ENCODE results near the gene INPP4B. TPM values are rescaled to one million over a fixed set of nuclear protein-coding genes. Genes with fewer than 3 reads are reported as not detected.
A peak's percentile ranks its signal among the peaks of the same experiment; 100 is the strongest.

The INPP4B gene
- total RNA-seq, 1 experiment from 2014 or later = 16.1 TPM

- peak; percentile 7 for DNase-seq (ENCODE audit: low read depth)
Observed at GRCh38 chr4:142238589-142238988, 607.5 kb downstream of the INPP4B start.

DNA sequence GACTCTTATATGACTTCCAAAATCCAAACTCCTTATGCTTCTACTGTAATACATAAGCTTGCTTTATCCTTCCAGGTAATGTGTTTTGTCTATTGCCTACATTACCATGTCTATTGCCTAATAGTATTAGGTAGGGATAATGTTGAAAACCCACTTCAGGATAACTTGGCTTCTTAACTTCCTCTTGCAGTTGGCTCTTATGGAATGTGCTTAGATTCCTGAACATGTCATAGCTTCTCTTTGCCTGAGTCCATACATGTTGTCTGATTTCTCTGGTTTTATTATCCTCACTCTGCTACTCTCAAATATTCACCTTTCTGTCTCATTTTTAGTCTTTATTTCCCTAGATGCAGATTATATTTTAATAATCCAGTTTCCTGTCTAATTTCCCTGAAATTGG, 609.8 kb downstream of the INPP4B start:
- no peak for DNase-seq (ENCODE audit: low read depth)

- DNase-seq (ENCODE audit: low read depth) = no peak
Observed at GRCh38 chr4:142231787-142232186, 614.3 kb downstream of the INPP4B start.

DNA sequence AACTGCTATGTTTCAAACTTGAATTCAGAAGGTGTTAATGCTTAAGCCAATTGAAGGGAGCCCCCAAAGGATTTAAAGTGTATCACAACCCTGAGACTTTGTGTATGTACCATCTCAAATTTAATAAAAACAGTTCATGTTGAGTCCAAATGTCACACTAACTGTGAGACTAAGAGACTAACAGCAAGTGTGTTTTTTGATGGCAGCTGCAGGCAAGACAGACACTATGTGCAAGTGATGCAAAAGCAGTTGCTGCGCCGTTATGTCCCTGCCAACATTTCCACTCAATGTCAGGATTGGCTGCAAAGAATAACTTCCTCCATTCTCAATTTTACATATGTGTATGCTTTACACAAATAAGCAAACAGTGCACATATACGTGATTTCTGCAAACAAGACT, 615.1 kb downstream of the INPP4B start:
- DNase-seq (ENCODE audit: low read depth) = no peak

- no peak for DNase-seq (ENCODE audit: low read depth)
Observed at GRCh38 chr4:142226014-142226413, 620.1 kb downstream of the INPP4B start.

- peak; percentile 31 for DNase-seq (ENCODE audit: low read depth)
Observed at GRCh38 chr4:142222127-142222526, 624.0 kb downstream of the INPP4B start.

GRCh38 chr4:142218726-142219125, 627.4 kb downstream of the INPP4B start:
- DNase-seq (ENCODE audit: low read depth) = no peak

DNA sequence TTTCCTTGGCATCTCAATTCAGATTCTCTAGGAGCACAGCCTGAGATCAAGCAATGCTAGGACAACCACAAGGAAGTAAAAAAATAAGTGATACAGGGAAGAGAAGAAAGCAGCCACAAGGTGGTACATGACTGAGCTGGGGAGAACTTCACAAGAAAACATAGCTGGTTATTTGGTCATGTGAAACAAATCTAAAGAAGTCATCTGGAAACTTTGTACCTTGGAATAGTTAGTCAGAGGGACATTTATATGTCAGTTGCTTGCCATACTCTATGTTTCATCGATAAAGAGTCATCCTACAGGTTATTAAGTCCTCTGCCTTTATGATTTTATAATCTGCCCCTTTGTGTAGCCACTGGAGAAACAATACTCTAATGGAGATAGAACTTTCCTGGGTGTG, 634.7 kb downstream of the INPP4B start:
- peak; percentile 3 for DNase-seq (ENCODE audit: low read depth)

DNA sequence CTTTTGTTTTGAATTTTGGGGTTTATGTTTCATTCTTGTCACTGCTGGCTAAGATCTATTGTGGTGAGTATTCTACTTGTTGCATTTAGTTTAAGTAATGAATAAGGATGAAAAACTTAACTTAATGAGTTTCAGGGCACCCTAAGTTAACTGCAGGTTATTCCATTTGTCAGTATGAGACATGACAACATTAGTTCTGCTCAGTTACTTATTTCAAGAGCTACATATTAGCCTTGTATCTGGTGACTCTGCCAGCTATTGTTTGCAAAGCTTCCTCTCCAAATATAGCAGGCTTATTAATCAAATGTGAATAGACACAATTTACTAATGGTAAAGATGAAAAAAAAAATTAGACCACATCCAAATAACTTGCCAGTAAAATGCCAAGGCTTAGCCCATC, 642.6 kb downstream of the INPP4B start:
- DNase-seq (ENCODE audit: low read depth) = no peak

- DNase-seq (ENCODE audit: low read depth) = no peak
Observed at GRCh38 chr4:142202404-142203332, 643.4 kb downstream of the INPP4B start.

- no peak for DNase-seq (ENCODE audit: low read depth)
Observed at GRCh38 chr4:142201041-142201440, 645.1 kb downstream of the INPP4B start.

DNA sequence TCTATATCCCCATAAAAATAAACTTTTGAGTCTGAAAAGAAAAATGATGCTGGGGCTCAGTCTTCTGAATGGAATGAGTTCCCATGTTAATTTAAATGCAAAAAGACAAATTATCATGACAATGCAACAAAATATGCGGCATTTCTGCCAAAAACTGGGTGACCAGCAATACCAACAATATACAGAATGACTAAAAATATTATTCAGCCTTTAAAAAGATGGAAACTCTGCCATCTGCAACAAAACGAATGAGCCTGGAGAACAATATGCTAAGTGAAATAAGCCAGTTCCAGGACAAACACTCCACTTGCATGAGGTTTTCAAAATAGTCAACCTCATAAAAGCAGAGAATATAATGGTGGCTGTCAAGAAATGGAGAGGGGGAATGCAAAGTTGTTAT, 651.2 kb downstream of the INPP4B start:
- peak; percentile 19 for DNase-seq (ENCODE audit: low read depth)

DNA sequence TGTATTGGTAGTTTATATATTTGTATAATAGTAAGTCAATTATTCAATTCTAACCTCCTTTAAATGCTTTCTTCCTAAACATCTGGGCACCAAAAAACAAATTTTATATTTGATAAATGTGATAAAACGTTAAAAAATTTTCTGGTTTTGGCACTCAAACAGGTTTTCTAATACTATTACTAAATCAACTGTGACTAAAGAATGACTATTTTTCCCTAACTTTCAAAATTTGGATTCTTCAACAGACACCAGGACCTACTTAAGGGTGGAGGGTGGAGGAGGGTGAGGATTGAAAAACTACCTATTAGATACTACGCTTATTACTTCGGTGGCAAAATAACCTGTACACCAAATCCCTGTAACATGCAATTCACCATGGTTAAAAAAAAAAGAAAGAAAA, 654.2 kb downstream of the INPP4B start:
- no peak for DNase-seq (ENCODE audit: low read depth)

DNA sequence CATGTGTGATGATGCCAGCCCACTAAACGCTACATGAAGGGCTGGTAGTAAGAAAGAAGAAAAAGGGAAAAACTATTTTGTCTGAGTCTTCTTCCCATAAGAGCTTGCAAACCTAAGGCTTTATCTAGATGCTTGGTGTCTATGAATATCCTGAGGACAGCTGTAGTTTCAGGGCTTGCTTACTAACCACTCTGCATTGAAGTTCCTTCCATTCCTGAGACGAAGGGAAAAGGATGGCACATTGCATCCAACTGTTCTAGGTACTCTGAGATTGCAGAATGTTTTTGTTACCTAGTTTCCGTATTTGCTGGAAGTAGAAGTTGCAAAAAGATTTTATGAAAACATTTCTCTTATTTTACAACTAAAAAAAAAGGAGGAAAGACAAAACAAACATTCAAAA, 665.1 kb downstream of the INPP4B start:
- no peak for DNase-seq (ENCODE audit: low read depth)

DNA sequence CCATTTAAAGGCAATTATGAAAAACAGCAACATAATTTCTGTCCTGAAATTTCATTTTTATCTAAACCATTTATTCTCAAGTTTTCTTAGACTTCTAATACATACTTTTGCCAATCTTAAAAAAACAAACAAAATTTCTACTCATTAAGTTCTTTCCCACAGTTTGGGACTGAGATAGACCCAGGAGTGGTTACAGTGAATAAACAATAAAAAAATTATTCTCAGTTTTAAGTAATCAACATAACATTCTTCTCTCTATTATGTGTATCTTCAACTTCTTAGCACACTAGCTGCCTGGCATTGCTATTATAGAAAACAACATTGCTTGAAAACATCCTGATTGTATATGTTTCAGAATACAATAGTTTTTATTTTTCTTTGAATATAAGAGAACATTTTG, 676.9 kb downstream of the INPP4B start:
- DNase-seq (ENCODE audit: low read depth) = no peak

DNA sequence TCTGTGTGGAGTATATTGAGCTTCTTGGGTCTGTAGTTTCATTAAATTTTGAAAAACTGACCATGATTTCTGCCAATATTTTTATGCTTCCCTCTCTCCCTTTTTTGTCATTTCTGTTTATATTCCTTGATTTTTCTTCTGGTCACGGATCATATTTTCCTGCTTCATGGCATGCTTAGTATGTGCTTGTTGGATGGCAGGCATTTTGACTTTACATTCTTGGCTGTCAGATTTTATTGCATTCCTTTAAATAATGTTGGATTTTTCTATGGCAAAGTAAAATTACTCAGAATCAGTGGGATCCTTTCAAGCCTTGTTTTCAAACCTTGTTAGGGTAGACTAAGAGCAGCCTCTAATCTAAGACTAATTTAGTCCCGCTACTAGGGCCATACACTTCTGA, 677.9 kb downstream of the INPP4B start:
- DNase-seq (ENCODE audit: low read depth) = no peak

DNA sequence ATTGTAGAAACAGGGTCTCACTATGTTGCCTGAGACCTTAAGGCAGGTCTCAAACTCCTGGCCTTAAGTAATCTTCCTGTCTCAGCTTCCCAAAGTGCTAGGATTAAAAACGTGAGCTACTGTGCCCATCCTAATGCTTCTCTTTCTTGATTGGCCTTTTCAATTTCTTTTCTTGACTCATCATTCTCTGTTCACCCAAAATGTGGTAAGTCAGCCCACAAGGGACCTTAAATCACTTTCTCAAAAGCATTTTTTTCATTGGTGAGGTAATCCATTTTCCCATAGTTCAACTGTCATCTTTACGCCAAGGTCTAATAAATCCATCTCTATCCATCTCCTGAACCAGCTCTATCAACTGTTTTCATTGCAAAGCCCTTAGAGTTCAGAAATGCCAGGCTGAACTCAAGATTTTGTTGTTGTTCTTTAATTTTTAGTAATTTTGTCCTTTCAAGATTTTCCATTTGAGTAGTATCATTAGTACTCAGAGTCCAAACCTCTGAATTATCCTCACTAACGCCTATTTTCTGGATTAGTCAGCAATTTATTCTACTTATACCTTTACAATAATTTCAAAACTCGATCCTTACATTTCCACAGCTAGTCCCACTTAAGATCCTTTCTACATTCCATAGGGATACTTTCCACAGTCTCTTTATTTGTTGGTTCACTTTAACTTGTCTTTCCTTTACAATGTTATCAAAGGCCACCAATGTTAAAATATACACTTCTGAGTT, 681.2 kb downstream of the INPP4B start:
- no peak for DNase-seq (ENCODE audit: low read depth)

DNA sequence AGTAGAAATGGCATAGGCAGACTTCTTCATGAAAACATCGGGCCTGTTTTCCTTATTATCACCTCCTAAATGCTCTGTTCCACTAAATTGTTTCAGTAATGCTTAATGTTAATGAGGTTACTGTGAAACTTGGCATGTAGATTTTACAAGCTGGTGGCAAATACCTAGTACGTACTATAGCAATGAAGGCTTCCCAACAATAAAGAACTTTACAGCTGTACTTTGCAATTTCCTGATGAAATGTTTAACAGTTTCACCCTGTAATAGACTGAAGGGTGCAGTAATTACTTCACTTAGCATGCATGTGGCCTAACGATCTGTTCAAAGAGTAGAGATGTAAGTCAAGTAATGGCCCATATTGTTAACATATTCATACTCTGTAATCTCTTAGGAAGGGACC, 685.0 kb downstream of the INPP4B start:
- DNase-seq (ENCODE audit: low read depth) = no peak

GRCh38 chr4:142160509-142160908, 685.6 kb downstream of the INPP4B start:
- peak; percentile 2 for DNase-seq (ENCODE audit: low read depth)

DNA sequence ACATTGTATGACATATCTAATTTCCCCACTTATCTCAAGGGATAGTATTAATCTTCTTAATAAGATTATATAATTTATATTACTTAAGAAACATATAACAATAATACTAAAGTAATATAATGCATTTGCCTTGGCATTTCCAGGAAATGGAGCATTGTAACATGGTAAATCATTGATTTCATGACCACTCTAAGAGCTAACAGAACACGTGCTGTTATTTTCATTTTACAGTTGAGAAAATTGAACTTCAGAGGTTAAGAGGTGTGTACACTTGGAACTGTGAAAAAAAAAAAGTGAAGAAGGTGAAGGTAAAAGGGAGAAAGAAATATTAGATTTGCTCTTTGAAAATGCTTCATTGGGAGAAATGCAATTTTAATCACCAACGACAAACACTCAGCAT, 687.1 kb downstream of the INPP4B start:
- no peak for DNase-seq (ENCODE audit: low read depth)

DNA sequence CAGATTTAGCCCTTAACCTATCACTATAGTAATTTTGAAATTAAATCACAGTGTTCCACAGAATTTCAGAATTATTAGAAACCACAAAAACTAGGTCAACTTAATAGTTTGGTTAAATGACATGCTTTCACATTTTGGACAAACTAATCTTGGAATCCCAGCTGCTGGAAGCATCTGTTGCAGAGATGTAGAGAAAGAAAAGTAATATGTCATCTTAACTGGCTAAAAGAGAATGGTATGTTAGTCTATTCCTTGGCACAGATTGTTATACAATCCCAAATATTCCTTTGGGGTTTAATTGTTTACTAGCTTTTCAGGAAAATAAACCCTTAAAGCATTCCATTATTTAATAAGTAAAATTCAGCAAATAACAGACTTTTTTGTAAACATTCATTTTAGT, 689.8 kb downstream of the INPP4B start:
- DNase-seq (ENCODE audit: low read depth) = no peak

DNA sequence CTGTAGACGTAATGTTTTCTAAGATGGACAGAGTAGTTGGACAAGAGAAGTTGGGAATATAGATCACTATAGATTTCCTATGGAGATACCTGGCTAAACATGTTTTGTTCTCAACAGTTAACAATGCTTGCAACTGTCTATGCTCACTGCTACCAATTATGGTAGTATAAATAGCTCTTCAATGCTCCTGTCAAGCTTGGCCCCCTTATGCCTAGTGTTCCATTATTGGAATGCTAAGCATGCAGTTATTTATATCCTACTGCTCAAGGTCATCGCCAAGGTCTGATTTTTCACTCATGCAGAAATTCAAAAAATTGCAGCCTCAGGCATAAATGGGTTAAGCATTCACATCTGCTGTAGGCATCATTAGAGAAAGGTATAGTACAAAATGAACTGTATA, 690.8 kb downstream of the INPP4B start:
- DNase-seq (ENCODE audit: low read depth) = peak; percentile 9

DNA sequence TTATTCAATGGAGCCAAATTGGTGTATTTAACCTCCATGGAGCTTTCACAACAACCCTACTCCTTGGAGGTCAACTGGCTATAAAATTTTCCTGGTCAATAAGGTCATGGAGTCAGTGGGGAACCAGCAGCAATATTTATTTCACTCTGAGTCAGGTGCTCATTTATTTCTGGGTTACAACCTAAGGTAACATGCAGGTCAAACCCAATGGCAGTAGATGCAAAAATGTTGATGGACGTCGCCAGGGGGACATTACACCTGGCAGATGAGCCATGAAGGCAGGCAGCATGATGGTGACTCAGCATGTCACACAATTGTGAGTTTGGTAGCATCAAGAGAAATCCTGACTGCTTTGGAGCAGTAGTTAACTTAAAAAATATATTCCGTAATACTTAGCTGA, 695.6 kb downstream of the INPP4B start:
- DNase-seq (ENCODE audit: low read depth) = no peak

Data from M059J (cell line).